Measurements from ENCODE around the gene GPATCH4.

- TF ChIP-seq CTCF (IDR thresholded peaks at IDR 0.05; ENCODE audit: low read depth, low read length, missing input control) (no peak), SP1 (IDR thresholded peaks at IDR 0.05) (no peak), FOXA1 (IDR thresholded peaks at IDR 0.05) (no peak), JUND (IDR thresholded peaks at IDR 0.05) (no peak), MAX (IDR thresholded peaks at IDR 0.05) (no peak), YY1 (IDR thresholded peaks at IDR 0.05) (no peak), GABPA (IDR thresholded peaks at IDR 0.05 in 1 of 2, conservative IDR thresholded peaks at IDR 0.05 in 1 of 2) (no peak), ZBTB33 (IDR thresholded peaks at IDR 0.05) (no peak), ATF3 (IDR thresholded peaks at IDR 0.05) (no peak), RXRA (IDR thresholded peaks at IDR 0.05) (no peak), EGR1 (IDR thresholded peaks at IDR 0.05; ENCODE audit: low read depth in 2 of 2) (no peak), RAD21 (IDR thresholded peaks at IDR 0.05) (no peak), TAF1 (conservative IDR thresholded peaks at IDR 0.05) (no peak)
Observed at GRCh38 chr1:156590326-156591180, 10.7 kb downstream of the GPATCH4 start.

Measured in liver (tissue), 3 donors.